ENCODE results near the gene RBP3.

- TF ChIP-seq EP300 (IDR thresholded peaks at IDR 0.05) (no peak), POLR2A (IDR thresholded peaks at IDR 0.05) (no peak), CTCF (IDR thresholded peaks at IDR 0.05) (no peak)
These were observed 27.4 kb upstream of the RBP3 start for GRCh38 chr10:47320812-47321211.

Data from ovary (tissue), 3 donors.